Activated CD4-positive, alpha-beta T cell treated with anti-CD3 and anti-CD28 coated beads, Interleukin-2, amount 50 U/mL, for 24 hours (primary cell): ENCODE data around the gene NOS1.

Source experiments
- DNase-seq, 2 donors: peaks; one replicate each; pipeline ENCODE4 v3.0.0-alpha.2; 2020; ENCODE audit warnings: low read depth in 1 of 2, low spot score in 1 of 2

Gene NOS1

GRCh38 chr12:117363953-117364486, 2.6 kb upstream of the NOS1 start:
- DNase-seq = no peak

GRCh38 chr12:117363056-117363662, 1.7 kb upstream of the NOS1 start:
- DNase-seq = no peak

- no peak for DNase-seq
Measured at GRCh38 chr12:117362391-117362790, 965 bp upstream of the NOS1 start.

- DNase-seq = no peak
Measured at GRCh38 chr12:117361905-117362304, 479 bp upstream of the NOS1 start.

GRCh38 chr12:117360551-117361346, 677 bp downstream of the NOS1 start:
- no peak for DNase-seq

GRCh38 chr12:117360222-117360550, 1.2 kb downstream of the NOS1 start:
- DNase-seq = no peak

GRCh38 chr12:117359029-117359845, 2.2 kb downstream of the NOS1 start:
- no peak for DNase-seq

GRCh38 chr12:117356048-117356447, 5.4 kb downstream of the NOS1 start:
- no peak for DNase-seq

- DNase-seq = no peak
Measured at GRCh38 chr12:117352883-117353282, 8.5 kb downstream of the NOS1 start.

- DNase-seq = no peak
Measured at GRCh38 chr12:117352206-117352605, 9.2 kb downstream of the NOS1 start.

GRCh38 chr12:117350140-117350539, 11.3 kb downstream of the NOS1 start:
- DNase-seq = no peak

GRCh38 chr12:117347588-117347987, 13.8 kb downstream of the NOS1 start:
- no peak for DNase-seq

GRCh38 chr12:117344716-117345115, 16.7 kb downstream of the NOS1 start:
- DNase-seq = no peak

- DNase-seq = no peak
Measured at GRCh38 chr12:117343849-117344248, 17.6 kb downstream of the NOS1 start.

- DNase-seq = no peak
Measured at GRCh38 chr12:117343296-117343695, 18.1 kb downstream of the NOS1 start.

GRCh38 chr12:117342682-117343081, 18.7 kb downstream of the NOS1 start:
- DNase-seq = no peak

GRCh38 chr12:117342247-117342646, 19.2 kb downstream of the NOS1 start:
- DNase-seq = no peak

GRCh38 chr12:117339104-117339503, 22.3 kb downstream of the NOS1 start:
- no peak for DNase-seq

GRCh38 chr12:117334855-117335587, 26.4 kb downstream of the NOS1 start:
- no peak for DNase-seq

GRCh38 chr12:117334051-117334450, 27.4 kb downstream of the NOS1 start:
- DNase-seq = no peak

GRCh38 chr12:117333331-117333881, 28.0 kb downstream of the NOS1 start:
- no peak for DNase-seq
